Loucy (cell line): ENCODE results near the gene POLR2L.

ENCODE experiments used
- H2AFZ ChIP-seq: fragments of 200-600 bp; sonication (generic); 2 replicates; pipeline ENCODE4 v1.6.0; 2016; ENCODE audit warnings: antibody characterized with exemption, mild to moderate bottlenecking, low read length, moderate library complexity
- H3F3A ChIP-seq: fragments of 200-600 bp; 2 replicates; pipeline ENCODE4 v1.6.0; 2016; ENCODE audit warnings: antibody characterized with exemption, low read depth, mild to moderate bottlenecking
- H3K27me3 ChIP-seq: fragments of 200-600 bp; sonication (generic); 2 replicates; pipeline ENCODE4 v1.6.1; 2014; ENCODE audit warnings: low read length, mild to moderate bottlenecking; ENCODE audit not compliant: insufficient read depth, poor library complexity, severe bottlenecking
- H3K36me3 ChIP-seq: fragments of 200-600 bp; sonication (generic); 2 replicates; pipeline ENCODE4 v1.6.1; 2016; ENCODE audit warnings: low read length; ENCODE audit not compliant: insufficient read depth
- H3K4me1 ChIP-seq: fragments of 200-600 bp; sonication (generic); 2 replicates; pipeline ENCODE4 v1.5.1; 2014; ENCODE audit warnings: low read length, mild to moderate bottlenecking; ENCODE audit not compliant: insufficient read depth, poor library complexity, severe bottlenecking
- H3K4me2 ChIP-seq: fragments of 200-600 bp; sonication (generic); 2 replicates; pipeline ENCODE4 v1.6.0; 2014; ENCODE audit warnings: antibody characterized with exemption, low read length, low read depth, mild to moderate bottlenecking; ENCODE audit not compliant: poor library complexity, severe bottlenecking
- H3K4me3 ChIP-seq: fragments of 200-600 bp; sonication (generic); 2 replicates; pipeline ENCODE4 v1.5.1; 2014; ENCODE audit warnings: low read length, mild to moderate bottlenecking, mixed read lengths; ENCODE audit not compliant: poor library complexity, severe bottlenecking
- H3K79me2 ChIP-seq: fragments of 200-600 bp; sonication (generic); 2 replicates; pipeline ENCODE4 v1.6.1; 2014; ENCODE audit warnings: low read length; ENCODE audit not compliant: insufficient read depth
- H3K9ac ChIP-seq: fragments of 200-600 bp; sonication (generic); 2 replicates; pipeline ENCODE4 v1.6.0; 2014; ENCODE audit warnings: mild to moderate bottlenecking, low read depth, low read length, moderate library complexity; ENCODE audit not compliant: poor library complexity, severe bottlenecking
- H3K9me2 ChIP-seq: fragments of 200-600 bp; sonication (generic); replicated peaks from 2 replicates; pipeline ENCODE4 v1.6.1; 2016; ENCODE audit warnings: low read depth, low read length, mixed read lengths
- H3K9me3 ChIP-seq: fragments of 200-600 bp; sonication (generic); 2 replicates; pipeline ENCODE4 v1.6.1; 2014; ENCODE audit warnings: mild to moderate bottlenecking, antibody characterized with exemption, low read length, low read depth; ENCODE audit not compliant: insufficient read depth
- H4K20me1 ChIP-seq: fragments of 200-600 bp; sonication (generic); 2 replicates; pipeline ENCODE4 v1.6.0; 2014; ENCODE audit warnings: antibody characterized with exemption, low read length, mild to moderate bottlenecking; ENCODE audit not compliant: insufficient read depth, poor library complexity, severe bottlenecking
- EZH2phosphoT487 ChIP-seq: fragments of 200-600 bp; IDR thresholded peaks from 2 replicates; pipeline ENCODE4 v1.6.1; 2018; ENCODE audit warnings: antibody characterized with exemption, mild to moderate bottlenecking, moderate library complexity, borderline replicate concordance
- TF ChIP-seq, protein P1 (sequence below): fragments of 200-600 bp; sonication (generic); conservative IDR thresholded peaks from 2 replicates; pipeline ENCODE4 v1.5.1; 2014; ENCODE audit warnings: mild to moderate bottlenecking, antibody characterized with exemption, low read length

Gene POLR2L

DNA sequence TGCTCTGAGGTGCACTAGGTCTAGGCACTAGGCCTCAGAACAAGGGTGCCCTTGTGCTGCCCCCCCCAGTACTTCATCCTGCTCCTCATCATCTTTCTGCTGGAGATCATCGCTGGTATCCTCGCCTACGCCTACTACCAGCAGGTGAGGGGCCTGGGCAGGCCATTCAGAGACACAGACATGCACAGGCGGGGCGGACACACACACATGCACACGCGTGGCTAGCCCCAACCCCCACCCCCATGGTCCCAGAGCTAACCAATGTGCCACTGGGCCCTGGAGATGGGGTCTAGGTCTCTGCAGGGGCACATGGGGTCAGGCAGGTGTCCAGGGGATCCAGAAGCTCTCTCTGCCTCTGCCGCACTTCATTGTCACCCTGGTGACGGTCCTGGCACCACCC is 5.6 kb downstream of the POLR2L start:
- Histone ChIP-seq H3K36me3 (peaks cover 13% of the 10 kb centered on the region; the same call in 1 of the 2 replicates), H3K9me3 (no peaks in the 10 kb centered on the region), H3K79me2 (peaks cover 27% of the 10 kb centered on the region), H3K9ac (no peak overlapping the region), H4K20me1 (peaks cover 28% of the 10 kb centered on the region), H2AFZ (no peak overlapping the region), H3K9me2 (no peaks in the 10 kb centered on the region), H3K4me3 (no peak overlapping the region), H3F3A (no peaks in the 10 kb centered on the region), H3K4me2 (no peak overlapping the region), H3K27me3 (no peaks in the 10 kb centered on the region), H3K4me1 (peaks cover 29% of the 10 kb centered on the region)
- TF ChIP-seq, protein P1, sequence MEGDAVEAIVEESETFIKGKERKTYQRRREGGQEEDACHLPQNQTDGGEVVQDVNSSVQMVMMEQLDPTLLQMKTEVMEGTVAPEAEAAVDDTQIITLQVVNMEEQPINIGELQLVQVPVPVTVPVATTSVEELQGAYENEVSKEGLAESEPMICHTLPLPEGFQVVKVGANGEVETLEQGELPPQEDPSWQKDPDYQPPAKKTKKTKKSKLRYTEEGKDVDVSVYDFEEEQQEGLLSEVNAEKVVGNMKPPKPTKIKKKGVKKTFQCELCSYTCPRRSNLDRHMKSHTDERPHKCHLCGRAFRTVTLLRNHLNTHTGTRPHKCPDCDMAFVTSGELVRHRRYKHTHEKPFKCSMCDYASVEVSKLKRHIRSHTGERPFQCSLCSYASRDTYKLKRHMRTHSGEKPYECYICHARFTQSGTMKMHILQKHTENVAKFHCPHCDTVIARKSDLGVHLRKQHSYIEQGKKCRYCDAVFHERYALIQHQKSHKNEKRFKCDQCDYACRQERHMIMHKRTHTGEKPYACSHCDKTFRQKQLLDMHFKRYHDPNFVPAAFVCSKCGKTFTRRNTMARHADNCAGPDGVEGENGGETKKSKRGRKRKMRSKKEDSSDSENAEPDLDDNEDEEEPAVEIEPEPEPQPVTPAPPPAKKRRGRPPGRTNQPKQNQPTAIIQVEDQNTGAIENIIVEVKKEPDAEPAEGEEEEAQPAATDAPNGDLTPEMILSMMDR, result no peak
- no peak for TF ChIP-seq EZH2phosphoT487

DNA sequence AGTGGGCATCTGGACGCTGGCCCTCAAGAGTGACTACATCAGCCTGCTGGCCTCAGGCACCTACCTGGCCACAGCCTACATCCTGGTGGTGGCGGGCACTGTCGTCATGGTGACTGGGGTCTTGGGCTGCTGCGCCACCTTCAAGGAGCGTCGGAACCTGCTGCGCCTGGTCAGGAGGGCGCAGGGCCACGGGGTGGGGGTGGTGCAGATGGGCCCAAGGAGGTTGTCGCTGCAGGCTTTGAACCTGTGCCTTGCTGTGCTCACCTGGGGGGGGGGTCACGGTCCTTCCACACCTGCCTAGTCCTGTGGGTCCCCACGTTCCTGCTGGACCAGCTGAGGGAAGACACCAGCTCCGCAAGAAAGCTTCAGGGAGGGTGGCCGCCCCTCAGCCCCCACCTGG is 6.1 kb downstream of the POLR2L start:
- Histone ChIP-seq H4K20me1 (peaks cover 26% of the 10 kb centered on the region), H3K4me2 (no peak overlapping the region), H3F3A (no peaks in the 10 kb centered on the region), H3K4me3 (no peak overlapping the region), H3K9ac (no peak overlapping the region), H3K79me2 (peaks cover 23% of the 10 kb centered on the region), H3K36me3 (peaks cover 13% of the 10 kb centered on the region; the same call in 1 of the 2 replicates), H2AFZ (no peak overlapping the region), H3K9me2 (no peaks in the 10 kb centered on the region), H3K4me1 (peaks cover 27% of the 10 kb centered on the region), H3K9me3 (no peaks in the 10 kb centered on the region), H3K27me3 (no peaks in the 10 kb centered on the region)
- TF ChIP-seq, protein P1, result no peak
- TF ChIP-seq EZH2phosphoT487, result no peak

DNA sequence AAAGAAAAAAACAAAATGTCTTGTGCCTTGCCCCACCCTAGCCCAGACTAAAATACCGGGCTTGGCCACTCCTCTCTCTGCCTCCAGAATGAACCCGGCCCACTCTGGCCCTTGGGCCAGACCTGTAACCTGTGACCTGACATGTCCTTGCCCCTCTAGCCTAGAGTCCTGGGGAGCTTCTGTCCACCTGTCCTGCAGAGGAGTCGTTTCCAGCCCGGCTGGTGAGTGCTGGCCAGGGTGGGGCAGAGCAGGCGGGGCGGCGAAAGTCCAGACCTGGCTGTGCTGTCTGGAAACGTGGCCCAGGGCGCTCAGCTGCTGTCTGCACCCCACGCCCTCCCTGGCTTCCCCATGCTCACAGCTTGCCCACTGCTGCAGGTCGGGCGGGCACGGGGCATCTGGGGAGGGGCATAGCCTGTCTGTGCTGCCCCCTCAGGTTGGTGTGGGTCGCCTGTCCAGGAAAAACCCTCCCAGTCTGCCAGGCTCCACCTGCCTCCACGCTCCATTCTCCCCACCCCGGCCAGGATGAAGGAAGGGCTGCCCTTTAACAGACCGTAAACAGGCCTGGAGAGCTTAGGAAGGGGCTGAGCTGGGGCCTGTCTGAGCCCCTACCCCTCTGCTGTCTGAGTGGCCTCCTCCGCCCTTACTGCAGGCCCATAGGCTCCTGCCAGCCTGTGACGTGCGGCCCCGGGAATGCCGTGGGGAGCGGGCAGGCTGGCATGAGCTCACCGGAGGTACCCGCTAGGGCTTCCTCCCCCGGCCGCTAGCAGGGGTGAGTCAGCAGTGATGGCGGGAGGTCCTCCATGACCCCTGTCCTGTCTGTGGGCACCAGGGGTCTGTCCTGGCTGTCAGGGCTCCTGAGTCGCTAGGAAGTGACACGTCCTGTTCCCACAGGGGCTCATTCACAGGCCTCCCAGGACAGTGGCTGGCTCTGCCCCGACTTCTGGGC is 7.7 kb downstream of the POLR2L start:
- H2AFZ ChIP-seq, result no peak overlapping the region
- H3K4me3 ChIP-seq, result peak overlapping the region; percentile 13
- peaks cover 10% of the 10 kb centered on the region for H4K20me1 ChIP-seq
- TF ChIP-seq, protein P1, result no peak
- no peak for TF ChIP-seq EZH2phosphoT487
- peaks cover 11% of the 10 kb centered on the region; the same call in 1 of the 2 replicates for H3K36me3 ChIP-seq
- H3K9ac ChIP-seq, result no peak overlapping the region
- no peaks in the 10 kb centered on the region for H3K9me3 ChIP-seq
- peak overlapping the region; percentile 84 for H3K4me2 ChIP-seq
- H3K79me2 ChIP-seq, result peaks cover 9% of the 10 kb centered on the region; the same call in 1 of the 2 replicates
- no peaks in the 10 kb centered on the region for H3K9me2 ChIP-seq
- no peaks in the 10 kb centered on the region for H3K27me3 ChIP-seq
- H3F3A ChIP-seq, result no peaks in the 10 kb centered on the region
- peaks cover 15% of the 10 kb centered on the region for H3K4me1 ChIP-seq
